ENCODE results near the gene BCL2L15. TPM values are rescaled to one million over a fixed set of nuclear protein-coding genes. Genes with fewer than 3 reads are reported as not detected.

BCL2L15 gene
- total and polyA plus RNA-seq, 2 experiments from 2014 or later = 0.16 to 4.5 TPM

GRCh38 chr1:113875714-113876113, 11.7 kb downstream of the BCL2L15 start:
- Histone ChIP-seq H3K27me3 (no peaks in the 10 kb centered on the region), H3K9me3 (ENCODE audit: low read depth) (no peaks in the 10 kb centered on the region), H3K4me3 (no peak overlapping the region), H3K4me1 (ENCODE audit: low read depth) (peaks cover 5% of the 10 kb centered on the region), H3K36me3 (no peaks in the 10 kb centered on the region), H3K27ac (no peak overlapping the region)
- TF ChIP-seq, protein P1, sequence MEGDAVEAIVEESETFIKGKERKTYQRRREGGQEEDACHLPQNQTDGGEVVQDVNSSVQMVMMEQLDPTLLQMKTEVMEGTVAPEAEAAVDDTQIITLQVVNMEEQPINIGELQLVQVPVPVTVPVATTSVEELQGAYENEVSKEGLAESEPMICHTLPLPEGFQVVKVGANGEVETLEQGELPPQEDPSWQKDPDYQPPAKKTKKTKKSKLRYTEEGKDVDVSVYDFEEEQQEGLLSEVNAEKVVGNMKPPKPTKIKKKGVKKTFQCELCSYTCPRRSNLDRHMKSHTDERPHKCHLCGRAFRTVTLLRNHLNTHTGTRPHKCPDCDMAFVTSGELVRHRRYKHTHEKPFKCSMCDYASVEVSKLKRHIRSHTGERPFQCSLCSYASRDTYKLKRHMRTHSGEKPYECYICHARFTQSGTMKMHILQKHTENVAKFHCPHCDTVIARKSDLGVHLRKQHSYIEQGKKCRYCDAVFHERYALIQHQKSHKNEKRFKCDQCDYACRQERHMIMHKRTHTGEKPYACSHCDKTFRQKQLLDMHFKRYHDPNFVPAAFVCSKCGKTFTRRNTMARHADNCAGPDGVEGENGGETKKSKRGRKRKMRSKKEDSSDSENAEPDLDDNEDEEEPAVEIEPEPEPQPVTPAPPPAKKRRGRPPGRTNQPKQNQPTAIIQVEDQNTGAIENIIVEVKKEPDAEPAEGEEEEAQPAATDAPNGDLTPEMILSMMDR (IDR thresholded peaks at IDR 0.05; ENCODE audit: low read depth, low read length) = no peak
- DNase-seq (ENCODE audit: low read depth in 1 of 2, low spot score in 1 of 2) = no peak

DNA sequence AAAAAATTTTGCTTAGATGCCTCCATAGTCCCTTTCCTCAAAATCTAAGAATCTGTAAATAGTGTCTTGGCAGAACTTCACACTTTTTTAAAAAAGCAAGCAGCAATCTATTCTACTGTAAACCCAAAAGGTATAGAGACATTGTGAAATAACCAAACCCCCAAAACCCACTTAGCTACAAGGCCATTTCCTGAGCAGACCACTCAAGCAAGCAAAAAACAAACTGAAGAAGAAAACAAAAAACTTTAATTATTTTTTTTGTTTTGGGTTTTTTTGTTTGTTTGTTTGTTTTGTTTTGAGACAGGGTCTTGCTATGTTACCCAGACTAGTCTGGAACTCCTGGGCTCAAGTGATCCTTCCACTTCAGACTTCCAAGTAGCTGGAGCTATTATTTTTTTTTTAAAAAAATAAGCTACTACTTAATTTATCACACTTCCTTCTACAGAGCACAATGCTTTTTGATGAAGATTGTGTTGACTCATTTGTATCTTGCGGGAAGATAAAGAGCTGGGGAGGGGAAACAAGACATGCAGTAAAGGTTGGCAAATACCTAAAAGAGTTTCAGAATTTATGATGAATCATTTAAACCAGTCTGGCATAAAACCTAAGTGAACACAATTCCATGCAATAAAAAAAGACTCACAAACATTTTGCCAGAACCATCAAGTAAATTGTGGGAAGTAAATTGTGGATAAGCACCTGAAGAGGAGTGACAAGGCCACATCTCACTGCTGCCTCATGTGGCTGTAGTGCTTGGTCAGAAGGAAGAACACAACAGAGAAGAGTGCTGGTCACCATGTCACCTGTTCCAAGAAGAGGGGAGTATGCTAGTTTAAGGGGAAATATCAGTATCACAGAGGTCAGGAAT, 13.1 kb downstream of the BCL2L15 start:
- Histone ChIP-seq H3K36me3 (no peaks in the 10 kb centered on the region), H3K27ac (no peak overlapping the region), H3K4me1 (ENCODE audit: low read depth) (peaks cover 5% of the 10 kb centered on the region), H3K4me3 (no peak overlapping the region), H3K27me3 (no peaks in the 10 kb centered on the region), H3K9me3 (ENCODE audit: low read depth) (no peaks in the 10 kb centered on the region)
- TF ChIP-seq, protein P1 (IDR thresholded peaks at IDR 0.05; ENCODE audit: low read depth, low read length) = peak; percentile 30
- DNase-seq (ENCODE audit: low read depth in 1 of 2, low spot score in 1 of 2) = peak in 1 of 2 donors; percentile 64

- TF ChIP-seq, protein P1 (IDR thresholded peaks at IDR 0.05; ENCODE audit: low read depth, low read length) = no peak
- DNase-seq (ENCODE audit: low read depth in 1 of 2, low spot score in 1 of 2) = peak in 1 of 2 donors; percentile 55
Measured at GRCh38 chr1:113872219-113872935, 15.0 kb downstream of the BCL2L15 start.

DNA sequence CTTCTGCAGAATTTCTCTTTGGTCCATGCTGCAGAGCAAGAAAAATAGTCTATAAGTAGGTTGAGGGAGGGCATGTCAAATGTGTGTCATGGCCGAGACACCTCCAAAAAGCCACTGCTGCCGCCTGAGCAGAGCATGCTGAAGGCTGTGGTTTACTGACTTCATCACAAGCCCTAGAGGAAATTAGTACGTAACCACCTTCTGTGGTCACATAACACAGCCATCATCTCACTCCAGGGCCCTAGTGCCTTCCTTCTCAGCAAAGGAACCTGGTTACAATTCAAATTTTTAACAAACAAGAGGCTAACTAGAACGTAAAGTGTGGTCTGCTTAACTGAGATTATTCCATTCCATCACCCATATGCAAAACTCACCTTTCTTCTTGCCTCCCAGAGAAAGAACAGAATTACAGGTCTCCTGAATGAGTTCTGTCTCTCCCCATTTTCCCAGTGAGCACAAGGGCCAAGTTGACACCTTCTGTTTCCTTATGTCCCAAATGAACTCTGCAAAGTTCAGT, 15.7 kb downstream of the BCL2L15 start, which contains the start of gene PTPN22:
PTPN22 (minus strand) TSS at position 116 of the 517 bp plus-strand sequence.
- no peak within 1 kb of the TSS for H3K4me3 ChIP-seq
- H3K27ac ChIP-seq = no peak within 1 kb of the TSS
- no peaks in the 10 kb centered on the region for H3K9me3 ChIP-seq (ENCODE audit: low read depth)
- H3K27me3 ChIP-seq = no peaks in the 10 kb centered on the region
- DNase-seq (ENCODE audit: low read depth in 1 of 2, low spot score in 1 of 2) = peak in 1 of 2 donors; percentile 76
- H3K36me3 ChIP-seq = no peaks in the 10 kb centered on the region
- TF ChIP-seq, protein P1 (IDR thresholded peaks at IDR 0.05; ENCODE audit: low read depth, low read length) = no peak
- no peaks in the 10 kb centered on the region for H3K4me1 ChIP-seq (ENCODE audit: low read depth)

More at GRCh38 chr1:113872219-113872935, 15.0 kb downstream of the BCL2L15 start:
- Histone ChIP-seq H3K4me3 (no peak overlapping the region), H3K36me3 (no peaks in the 10 kb centered on the region), H3K27me3 (no peaks in the 10 kb centered on the region), H3K9me3 (ENCODE audit: low read depth) (no peaks in the 10 kb centered on the region), H3K27ac (no peak overlapping the region), H3K4me1 (ENCODE audit: low read depth) (no peaks in the 10 kb centered on the region)

DNA sequence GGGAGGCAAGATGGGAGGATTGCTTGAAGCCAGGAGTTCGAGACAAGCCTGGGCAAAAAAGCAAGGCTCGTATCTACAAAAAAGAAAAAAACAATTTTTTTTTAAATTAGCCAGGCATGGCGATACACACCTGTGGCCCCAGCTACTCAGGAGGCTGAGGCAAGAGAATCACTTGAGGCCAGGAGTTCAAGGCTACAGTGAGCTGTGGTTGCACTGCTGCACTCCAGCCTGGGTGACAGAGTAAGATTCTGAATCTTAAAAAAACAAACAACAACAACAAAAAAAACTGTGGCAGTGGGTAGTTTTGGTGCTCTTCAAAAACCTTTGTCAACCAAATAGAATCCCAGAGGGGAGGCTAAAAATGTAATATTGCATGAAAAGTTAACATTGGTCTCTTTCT, 16.6 kb downstream of the BCL2L15 start:
- Histone ChIP-seq H3K27me3 (no peaks in the 10 kb centered on the region), H3K4me3 (no peak overlapping the region), H3K27ac (no peak overlapping the region), H3K9me3 (ENCODE audit: low read depth) (no peaks in the 10 kb centered on the region), H3K36me3 (no peaks in the 10 kb centered on the region), H3K4me1 (ENCODE audit: low read depth) (no peaks in the 10 kb centered on the region)
- TF ChIP-seq, protein P1 (IDR thresholded peaks at IDR 0.05; ENCODE audit: low read depth, low read length) = no peak
- no peak for DNase-seq (ENCODE audit: low read depth in 1 of 2, low spot score in 1 of 2)

Measured in cardiac muscle cell (in vitro differentiated cells and primary cell).